OCI-LY7 (cell line): ENCODE measurements around the gene KCNQ1OT1. TPM values are rescaled to one million over a fixed set of nuclear protein-coding genes. Genes with fewer than 3 reads are reported as not detected.

Source experiments
- BruUV-seq: library from RNA; stranded (reverse); fragments of 400-500 nt; replicated peaks from 2 replicates; lab custom pipeline; 2021; lab: Mats Ljungman, UMichigan
- CTCF ChIA-PET: fragments of 300-600 bp; sonication (Branson Sonifier 250); formaldehyde crosslinking; loops from one replicate; lab custom pipeline; 2022; ENCODE audit warnings: antibody characterized with exemption; ENCODE audit not compliant: unreplicated experiment; lab: Charles Lee
- POLR2A ChIA-PET: fragments of 300-600 bp; sonication (Branson Sonifier 250); formaldehyde crosslinking; loops from one replicate; lab custom pipeline; 2022; ENCODE audit warnings: antibody characterized with exemption; lab: Charles Lee
- DNase-seq: peaks from one replicate; pipeline ENCODE4 v3.0.0-alpha.2; 2015; ENCODE audit warnings: low spot score
- H2AFZ ChIP-seq: fragments of 200-600 bp; sonication (generic), shearing (Covaris generic); 2 replicates; pipeline ENCODE4 v1.6.1; 2014; ENCODE audit warnings: mild to moderate bottlenecking, antibody characterized with exemption, low read length, moderate library complexity
- H3K27ac ChIP-seq: fragments of 200-600 bp; sonication (generic); 2 replicates; pipeline ENCODE4 v1.5.1; 2014; ENCODE audit warnings: mixed run types, low read depth, mild to moderate bottlenecking, moderate library complexity, low read length, inconsistent platforms; ENCODE audit not compliant: poor library complexity, severe bottlenecking
- H3K36me3 ChIP-seq: fragments of 200-600 bp; sonication (generic); 2 replicates; pipeline ENCODE4 v1.6.1; 2014; ENCODE audit warnings: mild to moderate bottlenecking, antibody characterized with exemption, low read length, moderate library complexity, mixed read lengths; ENCODE audit not compliant: insufficient read depth
- H3K4me1 ChIP-seq: fragments of 200-600 bp; sonication (generic); 2 replicates; pipeline ENCODE4 v1.5.1; 2014; ENCODE audit warnings: mild to moderate bottlenecking, low read length; ENCODE audit not compliant: insufficient read depth, poor library complexity, severe bottlenecking
- H3K4me2 ChIP-seq: fragments of 200-600 bp; sonication (generic); 2 replicates; pipeline ENCODE4 v1.6.1; 2014; ENCODE audit warnings: mild to moderate bottlenecking, low read length
- H3K4me3 ChIP-seq: fragments of 200-600 bp; sonication (generic); 2 replicates; pipeline ENCODE4 v1.5.1; 2014; ENCODE audit warnings: mild to moderate bottlenecking, low read depth, low read length; ENCODE audit not compliant: poor library complexity, severe bottlenecking
- H3K79me2 ChIP-seq: fragments of 200-600 bp; sonication (generic); 2 replicates; pipeline ENCODE4 v1.6.1; 2016; ENCODE audit warnings: low read depth, mild to moderate bottlenecking, low read length, moderate library complexity, mixed read lengths; ENCODE audit not compliant: insufficient read depth
- H3K9me2 ChIP-seq: fragments of 200-600 bp; sonication (generic); 2 replicates; pipeline ENCODE4 v1.6.1; 2016; ENCODE audit warnings: mild to moderate bottlenecking, low read length, mixed read lengths; ENCODE audit not compliant: insufficient read depth
- H3K9me3 ChIP-seq: fragments of 200-600 bp; sonication (generic); 2 replicates; pipeline ENCODE4 v1.6.1; 2014; ENCODE audit warnings: mild to moderate bottlenecking, mixed run types, low read length, mixed read lengths
- H4K20me1 ChIP-seq: fragments of 200-600 bp; sonication (generic); 2 replicates; pipeline ENCODE4 v1.6.1; 2014; ENCODE audit warnings: mild to moderate bottlenecking, antibody characterized with exemption, low read length, moderate library complexity, mixed read lengths; ENCODE audit not compliant: insufficient read depth
- EZH2phosphoT487 ChIP-seq: fragments of 200-600 bp; sonication (generic); IDR thresholded peaks from 2 replicates; pipeline ENCODE4 v1.6.1; 2018; ENCODE audit warnings: low read depth, borderline replicate concordance, mild to moderate bottlenecking, mixed run types, antibody characterized with exemption, low read length, moderate library complexity, mixed read lengths
- intact Hi-C: fragments of 100-400 bp; cut with micrococcal nuclease; formaldehyde crosslinking; loops from one replicate; pipeline ENCODE4 v1.10.0; 2022; ENCODE audit not compliant: unreplicated experiment
- total RNA-seq, 2 experiments: library from RNA; depleted of rRNA in 1 of 2; stranded (reverse); fragments of >200 nt in 1 of 2; shearing (Covaris generic) in 1 of 2; gene quantifications; 2 replicates each; pipeline ENCODE4 v1.2.3, GENCODE V29; 2014 to 2022
- TF ChIP-seq, protein P1 (sequence below): fragments of 200-600 bp; sonication (generic); conservative IDR thresholded peaks from 2 replicates; pipeline ENCODE4 v1.5.1; 2014; ENCODE audit warnings: mild to moderate bottlenecking, antibody characterized with exemption, low read length, moderate library complexity, mixed read lengths

KCNQ1OT1 gene
- total RNA-seq, 2 experiments from 2014 or later = 2.9 to 3.4 TPM

DNA sequence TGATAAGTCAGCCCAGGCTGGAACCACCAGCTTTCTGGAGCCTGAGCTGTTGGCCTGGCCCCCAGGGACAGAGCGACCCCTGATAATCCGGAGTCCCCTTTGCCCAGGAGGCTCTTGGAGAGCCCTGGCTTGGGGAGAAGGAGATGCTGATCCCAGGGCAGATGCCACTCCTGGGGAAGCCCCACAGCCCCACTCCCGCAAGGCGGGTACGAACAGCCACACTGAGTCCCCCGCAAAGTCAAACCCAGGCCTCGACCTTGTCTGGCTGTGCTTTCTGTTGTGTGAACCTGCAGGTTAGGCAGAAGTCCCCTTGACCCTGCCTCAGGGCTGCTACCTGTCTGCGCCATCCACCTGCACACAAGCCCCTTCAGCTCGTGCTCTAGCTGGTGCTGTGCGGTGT is 108.0 kb downstream of the KCNQ1OT1 start:
- Histone ChIP-seq H3K4me1 (no peaks in the 10 kb centered on the region), H3K79me2 (no peaks in the 10 kb centered on the region), H3K9me2 (no peaks in the 10 kb centered on the region), H3K9me3 (no peaks in the 10 kb centered on the region), H3K4me2 (no peak overlapping the region), H3K27ac (no peak overlapping the region), H4K20me1 (no peaks in the 10 kb centered on the region), H3K4me3 (no peak overlapping the region), H3K36me3 (no peaks in the 10 kb centered on the region), H2AFZ (no peak overlapping the region)
- POLR2A ChIA-PET = no interaction called here
- intact Hi-C loops = no loop called here
- no peak for TF ChIP-seq EZH2phosphoT487
- TF ChIP-seq, protein P1, sequence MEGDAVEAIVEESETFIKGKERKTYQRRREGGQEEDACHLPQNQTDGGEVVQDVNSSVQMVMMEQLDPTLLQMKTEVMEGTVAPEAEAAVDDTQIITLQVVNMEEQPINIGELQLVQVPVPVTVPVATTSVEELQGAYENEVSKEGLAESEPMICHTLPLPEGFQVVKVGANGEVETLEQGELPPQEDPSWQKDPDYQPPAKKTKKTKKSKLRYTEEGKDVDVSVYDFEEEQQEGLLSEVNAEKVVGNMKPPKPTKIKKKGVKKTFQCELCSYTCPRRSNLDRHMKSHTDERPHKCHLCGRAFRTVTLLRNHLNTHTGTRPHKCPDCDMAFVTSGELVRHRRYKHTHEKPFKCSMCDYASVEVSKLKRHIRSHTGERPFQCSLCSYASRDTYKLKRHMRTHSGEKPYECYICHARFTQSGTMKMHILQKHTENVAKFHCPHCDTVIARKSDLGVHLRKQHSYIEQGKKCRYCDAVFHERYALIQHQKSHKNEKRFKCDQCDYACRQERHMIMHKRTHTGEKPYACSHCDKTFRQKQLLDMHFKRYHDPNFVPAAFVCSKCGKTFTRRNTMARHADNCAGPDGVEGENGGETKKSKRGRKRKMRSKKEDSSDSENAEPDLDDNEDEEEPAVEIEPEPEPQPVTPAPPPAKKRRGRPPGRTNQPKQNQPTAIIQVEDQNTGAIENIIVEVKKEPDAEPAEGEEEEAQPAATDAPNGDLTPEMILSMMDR = no peak
- CTCF ChIA-PET = no interaction called here
- DNase-seq = no peak
- no TSS peak for BruUV-seq

DNA sequence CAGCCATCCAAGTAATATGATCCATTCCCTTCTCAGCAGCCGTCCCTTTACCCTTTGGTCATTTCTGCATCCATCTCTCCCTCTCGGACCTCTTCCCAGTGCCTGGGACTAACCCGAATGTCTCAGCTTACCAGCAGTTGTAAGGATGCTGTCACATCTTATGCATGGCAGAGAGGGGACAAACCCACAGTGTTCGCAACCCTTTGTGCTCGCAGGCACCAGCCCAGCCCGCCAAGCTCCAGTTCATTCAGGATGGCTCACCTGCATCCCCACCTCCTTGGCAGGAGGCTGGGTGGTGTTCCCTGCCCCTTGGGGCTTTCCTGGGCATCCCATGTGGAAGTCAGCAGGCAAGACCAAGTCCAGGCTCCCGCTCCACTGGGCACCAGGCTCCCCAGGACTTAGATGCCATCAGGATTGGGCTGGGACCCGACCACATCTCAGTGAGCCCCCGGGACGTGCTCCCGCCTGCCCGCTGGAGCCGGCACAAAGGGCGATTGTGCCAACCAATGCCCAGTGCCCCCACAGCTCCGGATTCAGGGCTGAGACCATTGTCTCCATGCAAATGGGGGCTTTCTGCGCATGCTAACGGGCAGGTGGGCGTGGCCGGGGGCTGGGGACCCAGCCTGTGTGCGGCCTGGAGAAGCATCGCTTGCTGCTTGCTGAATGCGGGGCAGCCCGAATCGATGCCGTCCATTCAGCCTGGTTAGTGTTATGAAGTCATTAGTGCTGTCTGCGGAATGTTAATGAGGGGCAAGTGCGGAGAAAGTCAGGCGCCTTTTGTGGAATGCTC is 108.6 kb downstream of the KCNQ1OT1 start:
- Histone ChIP-seq H3K4me3 (no peak overlapping the region), H3K9me3 (no peaks in the 10 kb centered on the region), H4K20me1 (no peaks in the 10 kb centered on the region), H3K4me2 (no peak overlapping the region), H3K4me1 (no peaks in the 10 kb centered on the region), H3K9me2 (no peaks in the 10 kb centered on the region), H3K79me2 (no peaks in the 10 kb centered on the region), H3K36me3 (no peaks in the 10 kb centered on the region), H2AFZ (no peak overlapping the region), H3K27ac (no peak overlapping the region)
- ChIA-PET CTCF (no interaction called here), POLR2A (no interaction called here)
- no peak for DNase-seq
- no TSS peak for BruUV-seq
- intact Hi-C loops = no loop called here
- TF ChIP-seq EZH2phosphoT487 = no peak
- TF ChIP-seq, protein P1 = no peak
